ENCODE results near the gene LYZL2. TPM values are rescaled to one million over a fixed set of nuclear protein-coding genes. Genes with fewer than 3 reads are reported as not detected.
"Not testable (repeated sequence)": the region's sequence is repeated elsewhere in the genome, so short reads cannot be mapped to it uniquely, and the experiment has no call there.

LYZL2 gene
- total RNA-seq, 1 experiment from 2014 or later: not detected

DNA sequence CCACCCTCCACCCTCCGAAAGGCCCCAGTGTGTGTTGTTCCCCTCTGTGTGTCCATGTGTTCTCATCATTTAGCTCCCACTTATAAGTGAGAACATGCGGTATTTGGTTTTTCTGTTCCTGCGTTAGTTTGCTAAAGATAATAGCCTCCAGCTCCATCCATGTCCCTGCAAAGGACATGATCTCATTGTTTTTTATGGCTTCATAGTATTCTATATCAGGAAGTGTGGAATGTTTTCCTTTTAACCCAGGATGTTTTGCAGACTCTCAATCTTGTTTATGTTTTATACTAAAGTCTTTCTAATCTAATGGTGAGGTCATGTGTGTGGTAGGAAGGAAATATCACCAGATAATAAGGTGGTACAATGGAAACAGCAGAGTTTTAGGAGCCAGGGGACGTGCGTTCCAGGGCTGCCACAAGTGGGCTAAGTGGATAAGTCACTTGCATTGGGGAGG, 14.9 kb upstream of the LYZL2 start:
- BruUV-seq (replicated peaks); H3K4me3 ChIP-seq (replicated peaks in 1 of 2; ENCODE audit: low read depth in 1 of 2, low read length in 2 of 2); POLR2A ChIA-PET; H2AFZ ChIP-seq (ENCODE audit: low read depth, low read length, poor library complexity, severe bottlenecking); H3K4me1 ChIP-seq (ENCODE audit: control insufficient read depth in 1 of 2, insufficient read depth in 2 of 2, low read length in 2 of 2); CTCF ChIA-PET; DNase-seq (ENCODE audit: low read depth, low spot score); intact Hi-C loops (cut with micrococcal nuclease); H3K36me3 ChIP-seq (ENCODE audit: control insufficient read depth in 1 of 2, insufficient read depth in 2 of 2, low read length in 2 of 2); H3K9me2 ChIP-seq (ENCODE audit: insufficient read depth); H3K27me3 ChIP-seq (ENCODE audit: insufficient read depth, low read length); H3K79me2 ChIP-seq (ENCODE audit: insufficient read depth, low read length); ATAC-seq; H3K9ac ChIP-seq (ENCODE audit: low read length); H3K27ac ChIP-seq (ENCODE audit: low read depth, low read length); H3K9me3 ChIP-seq (ENCODE audit: control insufficient read depth in 1 of 2, insufficient read depth in 1 of 2, low read depth in 1 of 2, low read length in 2 of 2); H3K4me2 ChIP-seq (ENCODE audit: low read length); H4K20me1 ChIP-seq (ENCODE audit: insufficient read depth); RAD21 ChIA-PET (ENCODE audit: low non-redundant PET in 1 of 2, low total read pairs in 2 of 2, uncharacterized antibody in 2 of 2, unreplicated experiment in 2 of 2): not testable (repeated sequence)

GRCh38 chr10:30643557-30644199, 14.1 kb upstream of the LYZL2 start:
- H2AFZ ChIP-seq (ENCODE audit: low read depth, low read length, poor library complexity, severe bottlenecking); H3K9me2 ChIP-seq (ENCODE audit: insufficient read depth); H3K79me2 ChIP-seq (ENCODE audit: insufficient read depth, low read length); H3K4me2 ChIP-seq (ENCODE audit: low read length); H3K36me3 ChIP-seq (ENCODE audit: control insufficient read depth in 1 of 2, insufficient read depth in 2 of 2, low read length in 2 of 2); ATAC-seq; BruUV-seq (replicated peaks); intact Hi-C loops (cut with micrococcal nuclease); POLR2A ChIA-PET; H3K9ac ChIP-seq (ENCODE audit: low read length); CTCF ChIA-PET; H3K27me3 ChIP-seq (ENCODE audit: insufficient read depth, low read length); H3K9me3 ChIP-seq (ENCODE audit: control insufficient read depth in 1 of 2, insufficient read depth in 1 of 2, low read depth in 1 of 2, low read length in 2 of 2); DNase-seq (ENCODE audit: low read depth, low spot score); H3K4me1 ChIP-seq (ENCODE audit: control insufficient read depth in 1 of 2, insufficient read depth in 2 of 2, low read length in 2 of 2); H3K27ac ChIP-seq (ENCODE audit: low read depth, low read length); RAD21 ChIA-PET (ENCODE audit: low non-redundant PET in 1 of 2, low total read pairs in 2 of 2, uncharacterized antibody in 2 of 2, unreplicated experiment in 2 of 2); H3K4me3 ChIP-seq (replicated peaks in 1 of 2; ENCODE audit: low read depth in 1 of 2, low read length in 2 of 2); H4K20me1 ChIP-seq (ENCODE audit: insufficient read depth): not testable (repeated sequence)

DNA sequence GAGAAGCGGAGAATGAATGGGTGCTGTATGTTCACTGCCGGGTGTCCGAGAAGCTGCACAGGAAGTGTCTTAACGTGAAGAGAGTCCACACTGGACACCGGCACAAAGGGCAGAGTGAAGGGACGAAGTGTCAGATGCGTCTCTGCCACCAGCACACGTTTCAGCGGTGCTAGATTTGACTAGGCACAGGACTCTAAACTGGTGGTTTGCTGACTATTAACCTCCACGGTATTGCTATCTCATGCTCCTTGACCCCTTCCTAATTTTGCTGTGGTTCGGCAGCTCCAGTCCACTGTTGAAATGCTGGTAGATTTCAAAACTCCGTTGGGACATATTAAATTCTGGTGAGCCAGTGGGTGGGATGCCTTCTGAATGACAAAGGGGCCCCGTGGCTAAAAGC, 13.3 kb upstream of the LYZL2 start:
- H3K9me2 ChIP-seq (ENCODE audit: insufficient read depth); DNase-seq (ENCODE audit: low read depth, low spot score); RAD21 ChIA-PET (ENCODE audit: low non-redundant PET in 1 of 2, low total read pairs in 2 of 2, uncharacterized antibody in 2 of 2, unreplicated experiment in 2 of 2); H3K27me3 ChIP-seq (ENCODE audit: insufficient read depth, low read length); H2AFZ ChIP-seq (ENCODE audit: low read depth, low read length, poor library complexity, severe bottlenecking); H3K9ac ChIP-seq (ENCODE audit: low read length); H3K79me2 ChIP-seq (ENCODE audit: insufficient read depth, low read length); H4K20me1 ChIP-seq (ENCODE audit: insufficient read depth); BruUV-seq (replicated peaks); CTCF ChIA-PET; H3K36me3 ChIP-seq (ENCODE audit: control insufficient read depth in 1 of 2, insufficient read depth in 2 of 2, low read length in 2 of 2); POLR2A ChIA-PET; H3K4me2 ChIP-seq (ENCODE audit: low read length); ATAC-seq; H3K27ac ChIP-seq (ENCODE audit: low read depth, low read length); intact Hi-C loops (cut with micrococcal nuclease); H3K9me3 ChIP-seq (ENCODE audit: control insufficient read depth in 1 of 2, insufficient read depth in 1 of 2, low read depth in 1 of 2, low read length in 2 of 2); H3K4me3 ChIP-seq (replicated peaks in 1 of 2; ENCODE audit: low read depth in 1 of 2, low read length in 2 of 2): not testable (repeated sequence)
- H3K4me1 ChIP-seq (ENCODE audit: control insufficient read depth in 1 of 2, insufficient read depth in 2 of 2, low read length in 2 of 2): peaks cover 0 to 14% of the 10 kb centered on the region in 2 experiments; a peak in 3 of 4 replicates
